Subcutaneous adipose tissue (tissue), 4 donors: ENCODE measurements around the gene MEF2A. TPM values are rescaled to one million over a fixed set of nuclear protein-coding genes. Genes with fewer than 3 reads are reported as not detected.

Experiments
- total RNA-seq, 4 donors: library from RNA; depleted of rRNA; stranded (reverse); fragments of >200 nt; gene quantifications; one replicate each; pipeline ENCODE4 v1.1.0, GENCODE V29; 2016
- TF ChIP-seq, protein P1 (sequence below): fragments of 450-650 bp; IDR thresholded peaks from one replicate; pipeline ENCODE4 v1.5.1; 2016; ENCODE audit warnings: low read depth, mild to moderate bottlenecking, control low read depth, antibody characterized with exemption, moderate library complexity

The MEF2A gene
- total RNA-seq, 4 donors from 2014 or later, result 58.6 to 103 (median 71.0) TPM

DNA sequence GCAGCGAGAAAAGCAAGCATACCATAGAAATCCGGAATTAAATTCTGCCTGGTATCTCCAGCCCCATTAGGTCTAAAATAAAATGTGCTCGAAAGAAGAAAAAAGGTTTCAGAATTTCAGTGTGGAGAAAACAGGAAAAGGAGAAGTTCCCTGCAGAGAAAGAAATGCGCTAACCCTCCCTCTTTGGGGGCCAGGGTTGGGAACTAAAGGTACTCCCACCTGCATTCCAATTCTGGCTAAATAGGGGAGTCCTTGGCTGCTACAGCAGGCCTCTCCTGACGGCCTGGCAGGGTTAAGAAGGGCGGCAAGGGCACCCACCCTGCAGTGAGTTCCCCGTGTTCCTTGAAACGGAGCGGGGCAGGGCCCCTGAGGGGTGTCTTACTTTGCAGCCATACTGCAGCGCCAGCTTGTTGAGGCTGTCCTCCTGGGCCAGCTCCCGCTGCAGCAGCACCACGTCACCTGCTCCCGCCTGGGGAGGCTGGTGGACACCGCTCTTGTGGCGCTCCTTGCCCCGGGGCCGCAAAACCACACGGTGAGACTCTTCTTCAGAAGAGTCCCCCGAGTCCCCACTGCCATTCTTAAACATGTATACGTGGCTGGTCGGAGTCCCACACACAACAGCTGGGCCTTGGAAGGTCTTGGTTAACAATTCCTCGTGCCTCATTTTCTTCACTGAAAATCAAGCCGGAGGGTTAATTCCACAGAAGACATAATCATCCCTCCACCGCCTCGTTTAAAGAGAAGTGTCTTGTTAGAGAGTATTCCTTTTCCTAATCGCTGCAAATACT, 165.7 kb downstream of the MEF2A start:
- TF ChIP-seq, protein P1, sequence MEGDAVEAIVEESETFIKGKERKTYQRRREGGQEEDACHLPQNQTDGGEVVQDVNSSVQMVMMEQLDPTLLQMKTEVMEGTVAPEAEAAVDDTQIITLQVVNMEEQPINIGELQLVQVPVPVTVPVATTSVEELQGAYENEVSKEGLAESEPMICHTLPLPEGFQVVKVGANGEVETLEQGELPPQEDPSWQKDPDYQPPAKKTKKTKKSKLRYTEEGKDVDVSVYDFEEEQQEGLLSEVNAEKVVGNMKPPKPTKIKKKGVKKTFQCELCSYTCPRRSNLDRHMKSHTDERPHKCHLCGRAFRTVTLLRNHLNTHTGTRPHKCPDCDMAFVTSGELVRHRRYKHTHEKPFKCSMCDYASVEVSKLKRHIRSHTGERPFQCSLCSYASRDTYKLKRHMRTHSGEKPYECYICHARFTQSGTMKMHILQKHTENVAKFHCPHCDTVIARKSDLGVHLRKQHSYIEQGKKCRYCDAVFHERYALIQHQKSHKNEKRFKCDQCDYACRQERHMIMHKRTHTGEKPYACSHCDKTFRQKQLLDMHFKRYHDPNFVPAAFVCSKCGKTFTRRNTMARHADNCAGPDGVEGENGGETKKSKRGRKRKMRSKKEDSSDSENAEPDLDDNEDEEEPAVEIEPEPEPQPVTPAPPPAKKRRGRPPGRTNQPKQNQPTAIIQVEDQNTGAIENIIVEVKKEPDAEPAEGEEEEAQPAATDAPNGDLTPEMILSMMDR, result no peak

DNA sequence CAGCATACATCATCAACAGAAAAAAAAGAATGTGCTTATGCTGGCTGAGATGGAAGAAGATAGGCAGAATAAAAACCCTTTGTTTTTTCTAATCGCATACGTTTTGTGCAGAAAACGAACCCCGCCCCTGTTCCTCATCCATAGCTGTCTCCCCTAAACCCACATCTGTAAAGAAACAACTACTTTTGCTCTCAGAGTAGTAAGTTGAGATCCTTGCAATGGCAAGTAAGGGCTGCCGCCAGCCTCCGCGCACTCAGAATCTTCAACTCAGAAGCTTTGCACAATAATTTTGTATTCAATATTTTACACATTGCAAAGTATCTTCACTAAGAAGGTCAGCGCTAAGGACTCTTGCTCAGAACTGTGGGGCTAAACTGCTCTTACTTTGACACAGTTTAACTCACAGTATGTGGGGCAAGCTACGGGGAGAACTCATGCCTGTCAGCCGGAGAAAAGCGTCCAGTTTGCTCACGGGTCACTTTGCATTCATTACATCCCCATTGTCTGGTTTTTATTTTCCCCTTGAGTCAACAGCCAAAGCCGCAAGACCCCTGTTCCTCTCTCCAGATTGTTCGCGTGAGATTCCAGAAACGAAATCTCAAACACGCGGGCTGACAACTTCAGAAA, 166.5 kb downstream of the MEF2A start:
- TF ChIP-seq, protein P1, result no peak

DNA sequence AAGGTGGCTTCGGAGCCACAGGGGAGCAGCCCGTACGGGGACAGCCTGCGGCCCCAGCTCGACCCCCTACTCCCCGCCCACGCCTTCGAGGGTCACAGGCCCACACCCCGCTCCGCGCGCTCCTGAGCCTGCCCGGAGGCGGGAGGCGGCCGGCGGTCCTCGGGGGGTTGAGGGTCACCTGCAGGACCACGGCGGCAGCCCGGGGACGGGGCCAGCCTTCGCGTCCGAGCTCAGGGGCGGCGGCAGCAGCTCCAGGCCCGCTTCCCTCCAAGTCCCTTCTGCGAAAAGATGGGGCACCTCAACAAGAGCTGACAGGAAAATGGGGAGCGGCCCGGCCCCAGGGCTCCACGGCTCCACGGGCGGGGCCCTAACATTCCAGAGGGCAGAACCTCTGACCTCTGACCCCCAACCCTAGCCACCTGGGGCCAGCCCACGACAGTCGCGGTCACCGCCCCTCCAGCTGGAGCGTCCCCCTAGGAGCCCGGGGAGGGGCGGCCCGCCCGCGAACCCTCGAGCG, 167.0 kb downstream of the MEF2A start:
- TF ChIP-seq, protein P1, result no peak

DNA sequence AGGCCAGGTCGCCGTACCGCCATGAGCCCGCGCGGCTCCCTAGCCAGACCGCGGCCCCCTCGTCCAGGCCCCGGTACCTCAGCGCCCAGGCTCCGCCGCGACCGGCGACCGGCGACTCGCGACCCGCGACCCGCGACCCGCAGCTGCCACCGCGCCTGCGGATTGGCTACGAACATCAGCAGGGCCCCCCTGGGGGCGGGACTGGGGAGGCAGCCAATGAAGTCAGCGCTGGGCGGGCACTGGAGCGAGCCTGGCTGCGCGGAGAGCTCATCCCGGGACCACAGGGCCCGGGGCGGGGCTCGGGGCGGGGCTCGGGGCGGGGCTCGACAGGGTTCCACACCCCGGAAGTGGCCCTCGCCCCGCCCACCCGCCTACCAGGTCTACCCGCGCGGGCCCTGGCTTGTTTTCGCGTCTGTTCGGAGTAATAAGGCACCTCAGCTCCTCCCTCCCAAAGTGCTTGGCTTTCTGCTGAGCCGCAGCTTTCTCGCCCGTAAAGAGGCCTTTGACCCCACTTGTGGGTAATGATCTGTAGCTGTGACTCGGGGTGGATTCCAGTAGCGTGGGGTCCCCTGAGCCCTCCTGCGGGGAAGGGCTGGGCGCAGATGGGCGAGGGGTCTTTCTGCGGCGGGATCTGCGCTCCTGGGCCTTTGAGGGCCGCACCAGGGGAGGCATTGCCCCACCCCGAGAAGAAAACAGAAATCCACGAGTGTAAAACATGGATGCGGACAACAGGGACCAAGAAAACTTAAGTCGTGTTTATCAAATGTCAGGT, 167.7 kb downstream of the MEF2A start, which contains the start of gene LYSMD4:
TSS of gene LYSMD4 (minus strand) at position 170 of the 772 bp plus-strand sequence. CDS start 1,438 bp downstream, outside the sequence.
- TF ChIP-seq, protein P1, result no peak

DNA sequence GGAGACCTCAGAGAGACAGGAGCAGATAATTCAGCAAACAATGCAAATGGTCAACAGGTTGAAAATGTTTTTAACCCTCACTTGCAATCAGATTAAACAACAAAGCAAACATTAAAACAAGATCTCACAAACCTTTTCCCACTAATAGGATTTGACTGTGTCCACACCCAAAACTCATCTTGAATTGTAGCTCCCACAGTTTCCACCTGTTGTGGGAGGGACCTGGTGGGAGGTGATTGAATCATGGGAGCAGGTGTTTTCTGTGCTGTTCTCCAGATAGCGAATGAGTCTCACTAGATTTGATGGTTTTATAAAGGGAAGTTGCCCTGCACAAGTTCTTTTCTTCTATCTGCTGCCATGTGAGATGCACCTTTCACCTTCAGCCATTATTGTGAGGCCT, 168.8 kb downstream of the MEF2A start:
- TF ChIP-seq, protein P1, result no peak

DNA sequence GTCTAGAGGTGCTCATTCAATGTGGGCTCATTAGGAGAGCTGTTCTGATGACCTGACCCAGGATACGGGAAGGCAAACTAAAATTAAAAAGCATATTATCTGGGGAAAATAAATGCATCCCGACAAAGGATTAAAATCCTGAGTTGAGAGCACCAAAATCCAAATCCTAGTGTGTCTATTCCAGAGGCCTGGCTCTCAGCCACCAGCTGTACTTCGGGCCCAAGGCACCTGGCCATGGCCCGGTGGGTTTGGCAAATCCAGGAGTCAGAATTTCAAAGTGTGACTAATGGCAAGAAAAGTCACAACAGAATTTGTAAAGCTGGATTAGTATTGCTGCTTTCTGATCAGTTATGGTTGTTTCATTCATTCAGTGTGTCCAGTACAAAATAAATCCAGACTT, 170.1 kb downstream of the MEF2A start:
- TF ChIP-seq, protein P1, result no peak

DNA sequence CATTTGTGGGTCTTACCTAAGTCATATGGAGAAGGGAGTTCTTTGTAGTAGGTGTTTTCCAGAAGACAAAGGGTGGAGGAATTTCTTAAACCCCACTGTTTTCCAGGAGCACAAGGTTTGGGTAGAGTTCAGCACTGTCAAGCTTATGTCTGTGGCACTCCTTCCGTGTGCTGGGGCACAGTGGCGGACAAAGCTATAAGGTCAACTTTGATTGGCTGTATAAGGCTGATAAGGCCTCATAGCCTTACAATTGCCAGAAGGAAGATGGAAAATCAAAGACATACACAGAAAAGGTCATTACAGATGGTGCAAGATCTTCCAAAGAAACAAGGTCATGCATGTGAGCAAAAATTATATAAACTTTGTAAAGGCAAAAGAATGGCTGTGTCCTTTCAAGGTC, 170.9 kb downstream of the MEF2A start:
- TF ChIP-seq, protein P1, result no peak
